Stomach (tissue), 4 donors: ENCODE data around the gene ELN.

ENCODE experiments used
- CTCF ChIP-seq, 7 experiments: fragments of 450-650 bp in 4 of 7; fragments of 200-600 bp in 3 of 7; sonication (generic) in 3 of 7; IDR thresholded peaks; one replicate each; pipeline ENCODE4 v1.5.1; 2016 to 2019; ENCODE audit warnings: antibody characterized with exemption in 7 of 7, control low read depth in 2 of 7, mild to moderate bottlenecking in 1 of 7
- EP300 ChIP-seq: sonication (generic); formaldehyde crosslinking; IDR thresholded peaks from one replicate; pipeline ENCODE4 v1.6.1; 2017; ENCODE audit warnings: antibody characterized with exemption

- TF ChIP-seq CTCF (IDR thresholded peaks at IDR 0.05): no peak
- no peak for TF ChIP-seq EP300
These were observed 4.8 kb downstream of the ELN start for GRCh38 chr7:74032624-74033371.
